Smooth muscle cell (in vitro differentiated cells): ENCODE measurements around the gene TMEM140. TPM values are rescaled to one million over a fixed set of nuclear protein-coding genes. Genes with fewer than 3 reads are reported as not detected.

Experiments
- DNase-seq: peaks from one replicate; lab custom pipeline; 2025; ENCODE audit not compliant: unreplicated experiment; lab: John Stamatoyannopoulos, UW
- H2AFZ ChIP-seq: fragments of 200-600 bp; sonication (generic); 2 replicates; pipeline ENCODE4 v1.6.0; 2016; ENCODE audit warnings: antibody characterized with exemption, low read depth, mild to moderate bottlenecking
- H3F3A ChIP-seq: fragments of 200-600 bp; sonication (generic); 2 replicates; pipeline ENCODE4 v1.6.0; 2017; ENCODE audit warnings: antibody characterized with exemption, low read depth
- H3K27ac ChIP-seq: fragments of 200-600 bp; sonication (generic); 2 replicates; pipeline ENCODE4 v1.5.1; 2016; ENCODE audit warnings: low read depth, mild to moderate bottlenecking
- H3K27me3 ChIP-seq: fragments of 200-600 bp; sonication (generic); 2 replicates; pipeline ENCODE4 v1.6.1; 2016; ENCODE audit warnings: low read depth, mild to moderate bottlenecking
- H3K36me3 ChIP-seq: fragments of 200-600 bp; sonication (generic); 2 replicates; pipeline ENCODE4 v1.5.1; 2016; ENCODE audit warnings: low read depth
- H3K4me1 ChIP-seq: fragments of 200-600 bp; sonication (generic); 2 replicates; pipeline ENCODE4 v1.5.1; 2016; ENCODE audit warnings: low read depth
- H3K4me2 ChIP-seq: fragments of 200-600 bp; sonication (generic); 2 replicates; pipeline ENCODE4 v1.6.0; 2016; ENCODE audit warnings: mild to moderate bottlenecking
- H3K4me3 ChIP-seq: fragments of 200-600 bp; sonication (generic); 2 replicates; pipeline ENCODE4 v1.5.1; 2016; ENCODE audit warnings: mild to moderate bottlenecking
- H3K79me2 ChIP-seq: fragments of 200-600 bp; sonication (generic); 2 replicates; pipeline ENCODE4 v1.6.0; 2016; ENCODE audit warnings: low read depth, mild to moderate bottlenecking
- H3K9ac ChIP-seq: fragments of 200-600 bp; sonication (generic); 2 replicates; pipeline ENCODE4 v1.6.0; 2016; ENCODE audit warnings: low read depth
- H3K9me3 ChIP-seq: fragments of 200-600 bp; sonication (generic); replicated peaks from 2 replicates; pipeline ENCODE4 v1.5.1; 2016; ENCODE audit warnings: low read depth
- H4K20me1 ChIP-seq: fragments of 200-600 bp; sonication (generic); 2 replicates; pipeline ENCODE4 v1.6.0; 2016; ENCODE audit warnings: low read depth
- CTCF ChIP-seq: fragments of 200-600 bp; sonication (generic); IDR thresholded peaks from 2 replicates; pipeline ENCODE4 v1.5.1; 2017; ENCODE audit warnings: borderline replicate concordance, mild to moderate bottlenecking, antibody characterized with exemption; ENCODE audit not compliant: insufficient read depth, poor library complexity, severe bottlenecking
- WGBS: methylation state at CpG from one replicate; pipeline ENCODE4 v1.1.7; 2016; ENCODE audit warnings: low lambda C conversion rate; 5-methylcytosine and 5-hydroxymethylcytosine counted together
- microRNA-seq: library from miRNA; unstranded; fragments of <30 nt; microRNA quantifications from one replicate; pipeline ENCODE4, GENCODE V29; 2016; ENCODE audit warnings: borderline number of aligned reads
- polyA plus RNA-seq: library from polyadenylated mRNA; unstranded; fragments of >200 nt; fragmentation: Nextera tagmentation; extraction: Ambion mirVana; gene quantifications from 2 replicates; pipeline ENCODE4 v1.2.1, GENCODE V29; 2016
- small RNA-seq: library from RNA; depleted of rRNA; stranded (forward); fragments of <200 nt; gene quantifications from one replicate; pipeline ENCODE3, GENCODE V24; 2014
- total RNA-seq: library from RNA; depleted of rRNA; stranded (reverse); fragments of >200 nt; gene quantifications from 2 replicates; pipeline ENCODE4 v1.2.3, GENCODE V29; 2014

Gene TMEM140
- total and polyA plus RNA-seq, 2 experiments from 2014 or later = 5.6 TPM; not detected in 1

GRCh38 chr7:135215698-135216097, 67.8 kb downstream of the TMEM140 start:
- Histone ChIP-seq H3K4me3 (no peak overlapping the region), H3K36me3 (no peaks in the 10 kb centered on the region), H3K79me2 (no peaks in the 10 kb centered on the region), H3K4me2 (no peak overlapping the region), H3F3A (no peaks in the 10 kb centered on the region), H4K20me1 (no peaks in the 10 kb centered on the region), H3K9me3 (no peaks in the 10 kb centered on the region), H2AFZ (no peak overlapping the region), H3K27me3 (no peaks in the 10 kb centered on the region), H3K4me1 (no peaks in the 10 kb centered on the region), H3K27ac (no peak overlapping the region), H3K9ac (no peak overlapping the region)
- no peak for DNase-seq
- 79% methylated on average over 3 of the region's 3 CpGs for WGBS
- no peak for TF ChIP-seq CTCF

Small RNA genes within 50 kb of the gene (microRNA-seq; reads per million reads assigned to microRNA genes)
- gene MIR6509 = not detected

Small RNA genes within 50 kb of the gene (small RNA-seq; reads per million reads assigned to genes)
- gene MIR6509 = 0.11 reads per million

Other genes starting within 250 kb of the TMEM140 start
- gene AGBL3, start 161.6 kb upstream of the TMEM140 start, total RNA-seq = 2.5 and 5.1 TPM in 2 replicates
- 0.23 and 0.48 TPM in 2 replicates for gene AGBL3, start 161.6 kb upstream of the TMEM140 start, polyA plus RNA-seq
- 24.7 and 33.4 TPM in 2 replicates for gene CYREN, start 22.6 kb downstream of the TMEM140 start, total RNA-seq
- gene CYREN, start 22.6 kb downstream of the TMEM140 start, polyA plus RNA-seq = 38.2 and 43.9 TPM in 2 replicates
- gene WDR91, start 63.5 kb downstream of the TMEM140 start, total RNA-seq = 6.6 and 16.7 TPM in 2 replicates
- gene WDR91, start 63.5 kb downstream of the TMEM140 start, polyA plus RNA-seq = 6.8 and 12.7 TPM in 2 replicates
- gene STRA8, start 85.8 kb downstream of the TMEM140 start, total RNA-seq = not detected in 2 replicates
- not detected in 2 replicates for gene STRA8, start 85.8 kb downstream of the TMEM140 start, polyA plus RNA-seq